Activated T-helper 1 cell treated with anti-CD3 and anti-CD28 coated beads, Interleukin-2, amount 50 U/mL, for 16 hours (primary cell): Measurements from ENCODE around the gene CELA3A.
"Not testable (repeated sequence)": the region's sequence is repeated elsewhere in the genome, so short reads cannot be mapped to it uniquely, and the experiment has no call there.

Source experiments
- DNase-seq, 2 donors: peaks; one replicate each; pipeline ENCODE4 v3.0.0-alpha.2; 2020; ENCODE audit warnings: low read depth in 1 of 2, low spot score in 1 of 2

The CELA3A gene

GRCh38 chr1:21980515-21981220 lies 20.8 kb upstream of the CELA3A start:
- not testable (repeated sequence) for DNase-seq

- DNase-seq = not testable (repeated sequence)
These were observed 20.2 kb upstream of the CELA3A start for GRCh38 chr1:21981253-21981652.

- not testable (repeated sequence) for DNase-seq
These were observed 19.3 kb upstream of the CELA3A start for GRCh38 chr1:21982122-21982521.

GRCh38 chr1:21983539-21983938 lies 17.9 kb upstream of the CELA3A start:
- not testable (repeated sequence) for DNase-seq

- DNase-seq = not testable (repeated sequence)
These were observed 15.6 kb upstream of the CELA3A start for GRCh38 chr1:21985893-21986292.

GRCh38 chr1:21986386-21986785 lies 15.1 kb upstream of the CELA3A start:
- DNase-seq = not testable (repeated sequence)

- not testable (repeated sequence) for DNase-seq
These were observed 11.6 kb upstream of the CELA3A start for GRCh38 chr1:21989672-21990393.

GRCh38 chr1:21992186-21992585 lies 9.3 kb upstream of the CELA3A start:
- not testable (repeated sequence) for DNase-seq

- DNase-seq = not testable (repeated sequence)
These were observed 6.7 kb upstream of the CELA3A start for GRCh38 chr1:21994716-21995115.

- DNase-seq = not testable (repeated sequence)
These were observed 4.8 kb upstream of the CELA3A start for GRCh38 chr1:21996663-21996970.

- DNase-seq = not testable (repeated sequence)
These were observed 3.4 kb upstream of the CELA3A start for GRCh38 chr1:21997891-21998623.

GRCh38 chr1:21998624-21999294 lies 2.7 kb upstream of the CELA3A start:
- not testable (repeated sequence) for DNase-seq

GRCh38 chr1:21999645-22000044 lies 1.8 kb upstream of the CELA3A start:
- DNase-seq = not testable (repeated sequence)

- not testable (repeated sequence) for DNase-seq
These were observed 1.0 kb downstream of the CELA3A start for GRCh38 chr1:22002461-22002860.

- not testable (repeated sequence) for DNase-seq
These were observed 1.4 kb downstream of the CELA3A start for GRCh38 chr1:22002875-22003274.

- DNase-seq = not testable (repeated sequence)
These were observed 2.5 kb downstream of the CELA3A start for GRCh38 chr1:22003959-22004358.

- not testable (repeated sequence) for DNase-seq
These were observed 4.0 kb downstream of the CELA3A start for GRCh38 chr1:22005261-22006149.

GRCh38 chr1:22006736-22007135 lies 5.3 kb downstream of the CELA3A start:
- not testable (repeated sequence) for DNase-seq

- not testable (repeated sequence) for DNase-seq
These were observed 5.8 kb downstream of the CELA3A start for GRCh38 chr1:22007262-22007661.

GRCh38 chr1:22009566-22009965 lies 8.1 kb downstream of the CELA3A start:
- not testable (repeated sequence) for DNase-seq
